Limb (tissue), 2 donors: ENCODE measurements around the gene EHD1.

Source experiments
- DNase-seq, 2 donors: peaks; one replicate each; pipeline ENCODE4 v3.0.0-alpha.2; 2016; ENCODE audit errors: extremely low spot score in 2 of 2

The EHD1 gene

DNA sequence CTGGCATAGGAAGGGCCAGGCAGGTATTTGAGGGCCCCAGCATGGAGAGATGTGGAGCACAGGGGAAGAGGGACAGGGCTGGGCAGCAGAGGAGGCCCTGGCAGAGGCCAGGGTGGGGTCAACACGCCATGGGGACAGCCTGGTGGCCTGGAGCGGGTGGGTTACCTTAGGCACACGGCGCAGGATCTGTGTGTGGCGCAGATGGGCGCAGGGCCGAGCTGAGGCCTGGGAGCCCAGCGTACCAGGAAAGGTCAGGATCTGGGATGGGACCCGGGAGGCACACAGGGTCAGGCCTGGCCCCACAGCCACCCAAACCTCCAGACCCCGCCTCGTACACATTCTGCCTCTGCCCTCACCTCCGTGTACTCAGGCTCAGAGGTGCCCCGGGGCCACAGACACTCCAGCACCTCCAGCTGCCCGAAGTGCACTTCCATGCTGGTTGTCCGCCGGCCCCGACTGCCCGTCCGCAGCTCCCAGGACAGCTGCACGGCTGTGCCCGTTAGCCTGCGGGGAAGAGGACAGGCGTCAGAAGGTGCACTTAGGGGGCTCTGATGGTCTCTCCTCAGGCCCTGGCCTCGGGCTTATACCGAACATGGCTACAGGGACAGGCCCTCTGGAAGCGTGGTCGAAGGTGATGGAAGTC, 32.2 kb upstream of the EHD1 start:
- DNase-seq = no peak

DNA sequence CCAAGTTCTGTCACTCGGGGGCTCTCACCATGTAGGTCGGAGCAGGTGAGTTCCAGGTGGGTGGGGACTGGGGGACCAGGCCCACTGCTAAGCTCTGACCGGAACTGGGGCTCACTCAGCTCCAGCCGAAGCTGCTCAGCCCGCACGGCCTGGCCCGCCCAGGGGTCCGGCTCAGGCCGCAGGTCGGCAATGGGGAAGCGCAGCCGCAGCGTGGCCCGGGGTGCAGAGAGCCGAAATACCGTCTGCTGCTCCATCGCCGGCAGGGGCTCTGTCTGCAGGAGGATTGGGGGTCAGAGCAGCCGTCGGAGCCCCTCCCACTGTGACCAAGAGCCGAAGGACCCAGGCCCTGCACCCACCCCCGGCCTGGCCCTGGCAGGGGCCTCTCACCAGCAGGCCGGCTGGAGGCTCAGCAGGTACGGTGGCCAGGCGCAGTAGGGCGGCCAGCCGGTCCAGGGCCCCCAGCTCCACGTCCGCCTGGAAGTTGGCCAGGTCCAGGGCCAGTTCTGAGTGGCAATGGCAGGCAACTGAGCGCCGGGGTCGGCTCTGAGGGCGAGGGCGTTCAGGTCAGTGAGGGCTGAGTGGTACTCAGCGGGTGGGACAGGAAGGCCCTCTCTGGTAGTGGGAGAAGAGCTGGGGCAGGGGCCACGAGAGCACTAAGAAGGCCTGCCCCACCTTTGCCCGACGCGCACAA, 31.4 kb upstream of the EHD1 start:
- DNase-seq = no peak

DNA sequence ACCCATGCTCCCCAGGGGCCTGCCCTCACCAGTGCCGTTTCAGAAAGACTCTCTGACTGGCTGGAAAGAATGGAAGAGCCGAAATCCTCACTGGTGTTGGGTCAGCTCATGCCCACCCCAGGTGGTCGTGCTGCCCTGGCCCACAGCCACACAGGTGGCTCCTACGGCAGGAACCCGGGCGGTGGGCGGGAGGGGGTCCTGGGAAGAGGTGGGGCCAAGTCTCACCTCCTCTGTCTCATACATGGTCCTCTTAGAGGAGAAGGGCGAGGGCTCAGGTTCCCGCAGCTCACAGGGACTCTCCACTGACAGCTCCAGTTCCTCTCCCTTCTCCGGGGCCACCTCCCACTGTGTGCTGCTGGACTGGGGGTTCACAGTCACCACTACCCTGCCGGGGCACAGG, 30.3 kb upstream of the EHD1 start:
- DNase-seq = no peak

GRCh38 chr11:64906314-64906635, 27.9 kb upstream of the EHD1 start:
- no peak for DNase-seq

DNA sequence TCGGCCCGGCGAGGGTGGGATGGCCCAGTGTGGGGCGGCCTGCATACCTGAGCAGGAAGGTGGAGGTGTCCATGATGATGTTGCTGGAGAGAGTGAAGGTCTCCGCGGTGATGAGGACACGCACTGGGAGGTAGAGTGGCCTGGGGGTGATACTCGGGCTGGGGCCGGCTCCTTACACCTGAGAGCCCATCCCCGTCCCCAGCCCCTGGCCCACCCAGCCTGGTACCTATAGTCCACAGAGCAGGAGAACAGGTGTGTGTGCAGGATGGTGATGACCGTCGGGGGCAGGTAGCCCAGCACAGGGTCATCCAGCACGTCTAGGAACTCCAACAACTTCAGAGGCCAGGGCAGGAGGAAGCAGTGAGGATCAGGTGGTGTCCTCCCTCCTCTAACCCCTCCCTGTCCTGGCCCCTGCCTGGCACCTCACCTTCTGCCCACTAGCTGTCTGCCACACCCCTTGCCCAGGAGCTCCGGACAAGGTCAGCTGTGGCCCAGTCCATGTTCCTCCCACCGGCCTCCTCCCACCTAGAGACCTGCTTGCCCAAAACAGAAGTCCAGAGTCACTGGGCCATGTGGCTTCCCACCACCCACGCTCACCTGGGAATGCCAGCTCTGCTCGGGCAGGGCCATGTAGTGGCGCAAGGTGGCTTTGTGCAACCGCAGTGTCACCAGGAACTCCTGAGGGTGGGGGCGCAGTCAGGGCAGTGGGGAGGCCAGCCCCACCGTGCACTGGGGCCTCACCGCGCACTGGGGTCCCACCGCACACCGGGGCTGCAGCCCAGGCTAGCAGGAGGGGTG, 27.3 kb upstream of the EHD1 start:
- DNase-seq = no peak

GRCh38 chr11:64903291-64903833, 24.9 kb upstream of the EHD1 start:
- DNase-seq = no peak

GRCh38 chr11:64902102-64902900, 23.9 kb upstream of the EHD1 start:
- DNase-seq = no peak

DNA sequence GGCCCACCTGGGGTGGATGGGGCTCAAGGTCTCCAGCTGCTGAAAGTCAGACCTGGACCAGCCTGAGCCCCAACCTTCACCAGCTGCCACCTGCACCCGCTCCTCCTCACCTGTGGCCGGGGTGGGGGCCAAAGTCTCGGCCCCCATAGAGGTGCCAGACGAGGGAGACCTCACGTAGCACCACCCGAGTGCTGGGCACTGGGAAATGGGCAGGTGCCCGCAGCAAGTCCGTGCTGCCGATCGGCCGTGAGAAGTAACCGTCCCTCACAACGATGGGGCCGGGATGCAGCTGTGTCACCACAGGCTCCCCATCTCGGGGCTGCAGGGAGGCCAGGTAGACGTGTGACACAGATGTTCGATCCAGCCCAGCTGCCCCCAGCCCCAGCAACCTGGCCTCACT, 22.4 kb upstream of the EHD1 start:
- DNase-seq = no peak

DNA sequence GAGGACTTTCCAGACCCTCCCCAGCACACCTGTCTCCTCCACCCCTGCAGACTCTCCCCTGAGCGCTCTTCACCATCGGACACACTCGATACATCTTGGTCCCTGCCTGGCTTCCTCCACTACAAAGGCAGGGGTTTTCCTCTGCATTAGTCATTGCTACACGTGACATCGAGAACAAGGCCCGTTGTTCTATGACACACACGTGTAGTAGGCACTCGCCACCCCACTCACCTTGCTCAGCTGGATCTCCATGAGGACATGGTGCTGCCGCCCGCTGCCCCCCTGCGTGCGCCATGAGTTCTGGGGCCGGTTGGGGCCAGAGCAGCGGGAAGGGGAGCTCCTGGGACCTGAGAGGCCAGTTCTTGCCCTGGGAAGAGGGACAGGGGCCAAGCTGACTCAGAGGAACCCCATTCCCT, 21.9 kb upstream of the EHD1 start:
- DNase-seq = no peak

DNA sequence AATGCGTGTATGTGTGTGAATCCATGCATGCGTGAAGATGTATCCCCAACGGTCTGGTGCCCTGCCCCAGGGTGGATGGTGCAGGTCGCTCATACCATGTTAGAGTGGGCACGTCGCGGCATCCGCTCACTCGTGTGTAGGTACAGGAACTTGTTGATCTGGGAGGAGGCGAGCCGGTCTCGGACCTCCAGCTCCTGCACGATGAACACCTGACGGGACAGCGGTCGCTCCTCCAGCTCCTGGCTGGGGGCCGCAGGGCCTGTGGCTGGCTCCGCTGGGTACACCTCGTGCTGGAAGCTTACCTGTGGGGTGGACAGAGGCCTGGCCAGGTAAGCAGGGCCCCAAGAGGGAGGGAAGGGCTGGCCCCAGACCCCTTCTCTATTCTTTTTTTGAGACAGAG, 20.1 kb upstream of the EHD1 start:
- DNase-seq = no peak

DNA sequence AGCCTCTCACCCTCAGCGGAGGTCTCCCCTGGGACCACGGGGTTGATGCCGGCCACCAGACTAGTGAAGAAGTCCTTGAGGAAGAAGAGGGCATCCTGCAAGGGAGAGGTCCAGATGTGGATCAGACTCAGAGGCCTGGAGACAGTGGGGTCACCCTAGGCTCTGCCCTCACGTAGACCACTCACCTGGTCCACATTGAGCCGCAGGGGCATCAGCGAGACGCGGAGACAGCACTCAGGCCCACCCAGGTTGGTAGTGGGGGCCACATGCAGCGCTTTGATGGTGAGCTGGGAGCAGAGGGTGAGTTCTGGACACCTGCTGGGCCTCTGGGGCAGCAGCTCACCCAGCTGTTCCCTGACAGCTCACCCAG, 19.6 kb upstream of the EHD1 start:
- no peak for DNase-seq

- DNase-seq = no peak
These were observed 19.1 kb upstream of the EHD1 start for GRCh38 chr11:64897381-64898075.

GRCh38 chr11:64896448-64897022, 18.1 kb upstream of the EHD1 start:
- no peak for DNase-seq

DNA sequence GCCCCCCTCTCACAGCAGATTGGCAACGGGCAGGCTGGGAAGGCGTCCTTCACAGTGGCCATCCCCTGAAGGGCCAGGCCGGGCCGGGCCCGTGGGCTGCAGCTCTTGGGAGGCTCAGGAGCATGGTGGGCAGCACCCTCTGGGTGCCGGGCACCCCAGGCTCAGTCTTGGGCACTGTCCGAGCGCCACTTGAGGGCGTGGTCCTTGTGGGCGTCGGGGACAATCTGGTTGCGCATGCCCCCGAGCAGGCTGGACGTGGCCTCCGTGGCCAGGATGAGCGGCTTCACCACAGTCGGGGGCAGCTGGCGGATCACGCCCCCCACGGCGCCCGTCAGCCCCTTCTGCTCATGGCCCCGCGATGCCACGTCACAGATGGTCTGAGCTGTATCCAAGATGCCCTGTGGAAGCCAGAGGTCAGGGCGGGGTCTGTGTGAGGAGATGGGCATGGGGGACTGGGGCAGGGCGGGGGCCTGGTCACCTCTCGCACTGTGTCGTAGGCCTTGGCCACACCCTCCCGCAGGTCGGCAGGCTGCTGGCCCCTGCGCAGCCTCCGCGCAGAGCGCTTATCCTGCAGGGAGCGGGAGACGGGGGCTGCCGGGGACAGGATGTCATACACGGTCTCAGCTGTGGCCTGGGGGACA, 16.5 kb upstream of the EHD1 start:
- DNase-seq = no peak

- peak in 1 of 2 donors; percentile 86 for DNase-seq
These were observed 15.8 kb upstream of the EHD1 start for GRCh38 chr11:64894070-64894811.

DNA sequence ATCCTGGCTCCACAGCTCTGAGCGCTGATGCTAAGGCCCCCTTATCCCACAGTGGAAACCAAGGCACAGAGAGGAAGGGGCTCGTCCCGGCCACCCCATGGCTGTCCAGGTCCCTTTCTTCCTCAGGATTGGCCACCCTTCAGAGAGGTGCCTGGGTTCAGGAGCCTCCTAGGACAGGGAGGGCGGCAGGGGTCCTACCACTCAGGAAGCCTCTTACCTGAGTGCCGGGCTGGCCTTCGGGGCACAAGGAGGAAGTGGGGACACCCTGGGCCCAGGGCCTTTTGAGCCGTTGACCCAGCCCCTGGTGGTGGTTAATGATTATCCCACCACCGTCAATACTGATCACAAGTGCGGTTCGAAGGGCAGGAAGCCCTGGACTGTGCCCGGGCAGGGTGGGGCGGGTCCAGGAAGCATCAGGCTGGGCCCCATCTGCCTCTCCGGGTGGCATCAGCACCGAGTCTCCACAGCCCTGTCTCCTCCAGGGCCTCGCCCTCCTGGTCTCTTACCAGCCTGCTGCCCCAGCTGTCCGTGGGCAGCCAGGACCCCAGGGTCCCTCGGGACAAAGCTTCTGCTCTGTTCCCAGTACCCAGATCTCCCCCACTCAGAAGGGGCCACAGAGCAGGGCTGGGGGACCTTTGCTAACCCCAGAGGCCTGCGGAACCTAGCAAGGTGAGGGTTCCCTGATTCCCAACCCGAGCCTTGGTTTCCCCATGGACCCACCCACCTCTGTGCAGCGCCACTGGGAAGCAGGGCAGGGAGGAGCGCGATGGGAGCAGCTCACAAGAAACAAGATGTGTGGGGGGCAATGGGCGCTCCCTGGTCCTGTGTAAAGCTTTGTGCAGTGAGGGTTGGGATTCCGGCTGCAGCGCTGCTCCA, 15.0 kb upstream of the EHD1 start:
- DNase-seq = no peak

DNA sequence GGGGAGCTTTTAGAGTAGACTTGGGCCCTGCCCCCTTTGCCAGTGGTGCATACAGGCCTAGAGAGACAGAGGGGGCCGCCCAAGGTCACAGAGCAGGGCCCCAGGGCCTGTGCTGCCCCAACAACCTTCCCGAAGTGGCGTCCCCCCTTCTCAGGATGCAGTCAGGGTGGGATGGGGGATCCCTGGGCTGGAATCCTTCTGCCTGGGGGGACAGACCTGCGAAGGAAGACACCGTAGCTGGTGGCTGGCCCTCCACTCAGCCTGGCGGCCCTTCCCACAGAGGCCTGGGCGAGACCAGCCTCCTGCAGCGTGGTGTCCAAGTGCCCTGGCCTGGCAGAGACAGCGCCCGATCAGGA, 14.4 kb upstream of the EHD1 start:
- DNase-seq = no peak

DNA sequence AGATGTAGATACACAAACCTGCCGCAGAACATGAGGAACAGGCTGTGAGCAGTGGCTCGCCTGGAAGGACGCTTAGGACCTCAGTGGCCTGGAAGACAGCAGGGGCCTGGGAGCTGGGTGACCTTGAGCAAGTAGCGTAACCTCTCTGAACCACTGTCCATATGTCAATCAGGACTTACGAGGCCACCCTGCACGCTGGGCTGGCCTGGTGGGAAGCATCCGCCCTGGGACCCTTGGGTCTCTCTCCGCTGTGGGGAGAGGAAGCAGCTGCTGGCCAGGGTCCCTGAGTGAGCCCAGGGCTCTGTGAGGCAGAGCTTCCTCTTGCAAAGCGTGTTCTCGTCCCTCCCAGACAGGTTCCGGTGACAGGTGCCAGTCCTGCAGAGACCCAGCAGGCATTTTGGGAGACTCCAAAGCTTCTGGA, 14.0 kb upstream of the EHD1 start:
- DNase-seq = no peak

DNA sequence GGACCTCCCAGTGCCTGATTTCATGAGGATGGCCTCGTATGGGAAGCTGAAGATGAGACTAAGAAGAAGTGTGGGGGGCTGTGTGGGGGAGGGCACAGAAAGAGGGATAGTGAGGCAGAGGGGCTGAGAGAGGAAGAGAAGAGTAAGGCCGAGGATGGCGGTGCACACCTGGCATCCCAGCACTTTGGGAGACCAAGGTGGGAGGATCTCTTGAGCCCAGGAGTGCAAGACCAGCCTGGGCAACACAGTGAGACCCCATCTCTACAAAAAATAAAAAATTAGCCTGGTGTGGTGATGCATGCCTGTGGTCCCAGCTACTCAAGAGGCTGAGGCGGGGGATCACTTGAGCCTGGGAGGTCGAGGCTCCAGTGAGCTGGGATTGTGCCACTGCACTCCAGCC, 13.5 kb upstream of the EHD1 start:
- no peak for DNase-seq
